8988T (cell line): Measurements from ENCODE around the gene SMAD2.

Source experiments
- DNase-seq: peaks from one replicate; pipeline ENCODE4 v3.0.0; 2011

Gene SMAD2

GRCh38 chr18:47893939-47894699 lies 36.3 kb downstream of the SMAD2 start:
- DNase-seq = no peak

- DNase-seq = no peak
Measured at GRCh38 chr18:47893047-47893446, 37.4 kb downstream of the SMAD2 start.

- no peak for DNase-seq
Measured at GRCh38 chr18:47888156-47888555, 42.3 kb downstream of the SMAD2 start.

GRCh38 chr18:47887227-47887626 lies 43.2 kb downstream of the SMAD2 start:
- DNase-seq = no peak

- no peak for DNase-seq
Measured at GRCh38 chr18:47883771-47884413, 46.6 kb downstream of the SMAD2 start.

GRCh38 chr18:47882641-47883040 lies 47.8 kb downstream of the SMAD2 start:
- no peak for DNase-seq

- no peak for DNase-seq
Measured at GRCh38 chr18:47881752-47882455, 48.6 kb downstream of the SMAD2 start.

- DNase-seq = no peak
Measured at GRCh38 chr18:47881042-47881441, 49.4 kb downstream of the SMAD2 start.

- no peak for DNase-seq
Measured at GRCh38 chr18:47877892-47878291, 52.6 kb downstream of the SMAD2 start.

- DNase-seq = no peak
Measured at GRCh38 chr18:47876813-47877212, 53.6 kb downstream of the SMAD2 start.

GRCh38 chr18:47873625-47874024 lies 56.8 kb downstream of the SMAD2 start:
- DNase-seq = no peak

GRCh38 chr18:47872426-47872825 lies 58.0 kb downstream of the SMAD2 start:
- no peak for DNase-seq

GRCh38 chr18:47871288-47871687 lies 59.2 kb downstream of the SMAD2 start:
- DNase-seq = no peak

- DNase-seq = no peak
Measured at GRCh38 chr18:47870605-47871004, 59.9 kb downstream of the SMAD2 start.

GRCh38 chr18:47868744-47869143 lies 61.7 kb downstream of the SMAD2 start:
- DNase-seq = no peak

GRCh38 chr18:47865183-47865582 lies 65.3 kb downstream of the SMAD2 start:
- DNase-seq = no peak

GRCh38 chr18:47863041-47863440 lies 67.4 kb downstream of the SMAD2 start:
- DNase-seq = no peak

GRCh38 chr18:47858607-47859006 lies 71.9 kb downstream of the SMAD2 start:
- no peak for DNase-seq

- no peak for DNase-seq
Measured at GRCh38 chr18:47847635-47848034, 82.8 kb downstream of the SMAD2 start.

- DNase-seq = no peak
Measured at GRCh38 chr18:47846431-47846830, 84.0 kb downstream of the SMAD2 start.

- no peak for DNase-seq
Measured at GRCh38 chr18:47844828-47845498, 85.5 kb downstream of the SMAD2 start.

- no peak for DNase-seq
Measured at GRCh38 chr18:47842836-47843235, 87.6 kb downstream of the SMAD2 start.

- DNase-seq = no peak
Measured at GRCh38 chr18:47838396-47838795, 92.1 kb downstream of the SMAD2 start.
